H54 (cell line): ENCODE measurements around the gene SRCIN1.
"Not testable (repeated sequence)": the region's sequence is repeated elsewhere in the genome, so short reads cannot be mapped to it uniquely, and the experiment has no call there.

Source experiments
- DNase-seq: peaks from one replicate; pipeline ENCODE4 v3.0.0; 2011; ENCODE audit warnings: low spot score, mixed read lengths; ENCODE audit not compliant: insufficient read length
- FAIRE-seq: peaks from 3 replicates; lab custom pipeline; 2011; peaks lifted over from hg19 to GRCh38; lab: Jason Lieb, UNC
- POLR2A ChIP-seq: IDR thresholded peaks from 2 replicates; pipeline ENCODE4 v1.6.1; 2011; ENCODE audit warnings: low read depth, mild to moderate bottlenecking, low read length

Gene SRCIN1

GRCh38 chr17:38509772-38510420 lies 95.9 kb downstream of the SRCIN1 start:
- FAIRE-seq (no peak), DNase-seq (no peak)
- no peak for TF ChIP-seq POLR2A

- DNase-seq (peak; percentile 62), FAIRE-seq (no peak)
- no peak for TF ChIP-seq POLR2A
Measured at GRCh38 chr17:38508954-38509771, 96.6 kb downstream of the SRCIN1 start.

GRCh38 chr17:38508570-38508950 lies 97.2 kb downstream of the SRCIN1 start:
- FAIRE-seq = no peak
- TF ChIP-seq POLR2A = no peak
- DNase-seq = no peak

- FAIRE-seq = no peak
- TF ChIP-seq POLR2A = no peak
- no peak for DNase-seq
Measured at GRCh38 chr17:38507921-38508569, 97.7 kb downstream of the SRCIN1 start.

GRCh38 chr17:38507436-38507835 lies 98.3 kb downstream of the SRCIN1 start:
- DNase-seq = no peak
- no peak for TF ChIP-seq POLR2A
- FAIRE-seq = no peak

- TF ChIP-seq POLR2A = no peak
- DNase-seq (no peak), FAIRE-seq (no peak)
Measured at GRCh38 chr17:38504216-38504615, 101.5 kb downstream of the SRCIN1 start.

GRCh38 chr17:38503286-38503913 lies 102.4 kb downstream of the SRCIN1 start:
- DNase-seq, FAIRE-seq: not testable (repeated sequence)

- FAIRE-seq, DNase-seq: not testable (repeated sequence)
Measured at GRCh38 chr17:38501718-38502117, 104.0 kb downstream of the SRCIN1 start.

- not testable (repeated sequence) for FAIRE-seq
Measured at GRCh38 chr17:38499230-38499629, 106.5 kb downstream of the SRCIN1 start.

GRCh38 chr17:38498353-38498752 lies 107.4 kb downstream of the SRCIN1 start:
- DNase-seq (no peak), FAIRE-seq (no peak)
- TF ChIP-seq POLR2A = no peak

More at GRCh38 chr17:38499230-38499629, 106.5 kb downstream of the SRCIN1 start:
- DNase-seq = not testable (repeated sequence)

- not testable (repeated sequence) for FAIRE-seq, DNase-seq
Measured at GRCh38 chr17:38497656-38498055, 108.1 kb downstream of the SRCIN1 start.

- FAIRE-seq, DNase-seq: not testable (repeated sequence)
Measured at GRCh38 chr17:38494152-38494551, 111.6 kb downstream of the SRCIN1 start.

- not testable (repeated sequence) for DNase-seq, FAIRE-seq
Measured at GRCh38 chr17:38492067-38493040, 113.4 kb downstream of the SRCIN1 start.

- DNase-seq, FAIRE-seq: not testable (repeated sequence)
Measured at GRCh38 chr17:38491346-38492066, 114.2 kb downstream of the SRCIN1 start.

GRCh38 chr17:38489774-38490173 lies 116.0 kb downstream of the SRCIN1 start:
- not testable (repeated sequence) for FAIRE-seq, DNase-seq

GRCh38 chr17:38485681-38486298 lies 120.0 kb downstream of the SRCIN1 start:
- not testable (repeated sequence) for DNase-seq, FAIRE-seq
